ENCODE results near the gene TMEM131.
A peak's percentile ranks its signal among the peaks of the same experiment; 100 is the strongest.

The TMEM131 gene

GRCh38 chr2:97970293-97971060 lies 25.3 kb downstream of the TMEM131 start:
- Histone ChIP-seq H3K4me3 (replicated peaks; ENCODE audit: low read depth, low read length) (no peak overlapping the region), H3K36me3 (ENCODE audit: control insufficient read depth, insufficient read depth, low read length) (no peaks in the 10 kb centered on the region; the same call in 1 of the 2 replicates), H3K27me3 (replicated peaks; ENCODE audit: control insufficient read depth, insufficient read depth, low read length) (no peaks in the 10 kb centered on the region)
- TF ChIP-seq, protein P1, sequence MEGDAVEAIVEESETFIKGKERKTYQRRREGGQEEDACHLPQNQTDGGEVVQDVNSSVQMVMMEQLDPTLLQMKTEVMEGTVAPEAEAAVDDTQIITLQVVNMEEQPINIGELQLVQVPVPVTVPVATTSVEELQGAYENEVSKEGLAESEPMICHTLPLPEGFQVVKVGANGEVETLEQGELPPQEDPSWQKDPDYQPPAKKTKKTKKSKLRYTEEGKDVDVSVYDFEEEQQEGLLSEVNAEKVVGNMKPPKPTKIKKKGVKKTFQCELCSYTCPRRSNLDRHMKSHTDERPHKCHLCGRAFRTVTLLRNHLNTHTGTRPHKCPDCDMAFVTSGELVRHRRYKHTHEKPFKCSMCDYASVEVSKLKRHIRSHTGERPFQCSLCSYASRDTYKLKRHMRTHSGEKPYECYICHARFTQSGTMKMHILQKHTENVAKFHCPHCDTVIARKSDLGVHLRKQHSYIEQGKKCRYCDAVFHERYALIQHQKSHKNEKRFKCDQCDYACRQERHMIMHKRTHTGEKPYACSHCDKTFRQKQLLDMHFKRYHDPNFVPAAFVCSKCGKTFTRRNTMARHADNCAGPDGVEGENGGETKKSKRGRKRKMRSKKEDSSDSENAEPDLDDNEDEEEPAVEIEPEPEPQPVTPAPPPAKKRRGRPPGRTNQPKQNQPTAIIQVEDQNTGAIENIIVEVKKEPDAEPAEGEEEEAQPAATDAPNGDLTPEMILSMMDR (IDR thresholded peaks at IDR 0.05; ENCODE audit: insufficient read depth, low read length, poor library complexity, severe bottlenecking) = no peak
- no peak for DNase-seq (ENCODE audit: extremely low read depth, insufficient read length)

- Histone ChIP-seq H3K4me3 (replicated peaks; ENCODE audit: low read depth, low read length) (no peak overlapping the region), H3K27me3 (replicated peaks; ENCODE audit: control insufficient read depth, insufficient read depth, low read length) (no peaks in the 10 kb centered on the region), H3K36me3 (ENCODE audit: control insufficient read depth, insufficient read depth, low read length) (no peaks in the 10 kb centered on the region; the same call in 1 of the 2 replicates)
- TF ChIP-seq, protein P1 (IDR thresholded peaks at IDR 0.05; ENCODE audit: insufficient read depth, low read length, poor library complexity, severe bottlenecking) = no peak
- DNase-seq (ENCODE audit: extremely low read depth, insufficient read length) = no peak
Observed at GRCh38 chr2:97969081-97970067, 26.4 kb downstream of the TMEM131 start.

DNA sequence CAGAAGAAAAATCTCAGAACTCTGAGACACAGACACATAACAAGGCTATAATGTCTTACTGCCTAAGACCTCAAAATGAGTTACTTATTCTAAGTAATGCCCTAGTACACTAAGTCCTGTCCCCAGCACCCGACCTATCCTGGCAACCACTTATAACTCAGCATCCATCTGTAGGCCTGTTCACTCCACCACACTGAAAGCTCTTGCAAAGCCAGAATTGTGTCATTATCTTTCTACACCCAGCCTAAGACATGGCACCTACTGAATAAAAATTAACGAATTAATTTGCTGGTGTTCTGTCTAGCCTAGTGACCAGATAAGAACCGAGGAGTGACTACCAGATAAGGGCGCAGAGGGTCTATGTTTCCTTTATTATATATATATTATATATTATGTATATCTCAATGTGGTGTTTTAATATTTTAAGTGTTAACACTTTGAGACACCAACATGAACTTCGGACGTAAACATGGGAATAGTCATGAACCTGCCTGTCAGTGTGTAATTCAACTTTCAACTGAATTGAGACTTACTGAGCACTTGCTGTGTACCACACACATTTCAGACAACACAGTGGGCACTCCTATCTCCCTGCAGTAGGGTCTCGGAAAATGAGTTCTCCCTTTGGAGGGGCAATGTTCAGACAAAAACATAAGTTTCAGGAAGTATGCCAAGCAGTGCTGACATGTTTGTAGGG lies 27.7 kb downstream of the TMEM131 start:
- no peaks in the 10 kb centered on the region; the same call in 1 of the 2 replicates for H3K36me3 ChIP-seq (ENCODE audit: control insufficient read depth, insufficient read depth, low read length)
- DNase-seq (ENCODE audit: extremely low read depth, insufficient read length) = no peak

GRCh38 chr2:97967216-97967592 lies 28.5 kb downstream of the TMEM131 start:
- H3K36me3 ChIP-seq (ENCODE audit: control insufficient read depth, insufficient read depth, low read length) = no peaks in the 10 kb centered on the region
- TF ChIP-seq, protein P1 (IDR thresholded peaks at IDR 0.05; ENCODE audit: insufficient read depth, low read length, poor library complexity, severe bottlenecking) = no peak
- H3K27me3 ChIP-seq (replicated peaks; ENCODE audit: control insufficient read depth, insufficient read depth, low read length) = no peaks in the 10 kb centered on the region
- no peak overlapping the region for H3K4me3 ChIP-seq (replicated peaks; ENCODE audit: low read depth, low read length)
- DNase-seq (ENCODE audit: extremely low read depth, insufficient read length) = no peak

More for the DNA sequence above, 27.7 kb downstream of the TMEM131 start:
- H3K4me3 ChIP-seq (replicated peaks; ENCODE audit: low read depth, low read length) = no peak overlapping the region
- H3K27me3 ChIP-seq (replicated peaks; ENCODE audit: control insufficient read depth, insufficient read depth, low read length) = no peaks in the 10 kb centered on the region
- TF ChIP-seq, protein P1 (IDR thresholded peaks at IDR 0.05; ENCODE audit: insufficient read depth, low read length, poor library complexity, severe bottlenecking) = no peak

DNA sequence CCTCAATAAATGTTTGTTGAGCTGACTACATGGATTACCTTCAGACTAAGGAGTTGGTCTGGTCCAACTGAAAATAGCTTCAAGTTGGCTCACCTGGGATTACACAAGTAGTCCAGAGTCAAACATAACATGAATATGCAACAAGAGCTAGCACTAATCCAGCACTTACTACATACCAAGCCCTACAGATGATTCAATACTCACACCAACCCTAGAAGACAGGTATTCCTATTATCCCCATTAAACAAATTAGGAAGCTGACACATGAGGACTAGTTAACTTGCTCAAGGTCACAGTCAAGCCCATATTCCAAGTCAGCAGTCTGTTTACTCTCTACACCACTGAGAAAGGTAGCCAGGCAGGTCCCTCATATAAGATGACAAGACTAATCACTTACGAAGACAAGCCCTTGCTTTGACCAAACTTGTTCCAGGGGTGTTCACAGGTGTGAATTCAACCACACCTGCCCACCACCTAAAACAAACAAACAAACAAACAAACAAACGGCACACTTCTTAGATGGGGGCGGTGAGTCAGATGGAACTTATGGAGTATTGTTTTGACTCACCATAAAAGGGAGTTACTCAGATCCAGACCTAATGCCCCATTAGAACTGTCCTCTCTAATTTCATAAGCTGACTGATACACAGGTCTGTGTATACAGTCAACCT lies 29.1 kb downstream of the TMEM131 start:
- TF ChIP-seq, protein P1 (IDR thresholded peaks at IDR 0.05; ENCODE audit: insufficient read depth, low read length, poor library complexity, severe bottlenecking) = no peak
- peak; percentile 36 for DNase-seq (ENCODE audit: extremely low read depth, insufficient read length)
- no peaks in the 10 kb centered on the region for H3K27me3 ChIP-seq (replicated peaks; ENCODE audit: control insufficient read depth, insufficient read depth, low read length)
- H3K36me3 ChIP-seq (ENCODE audit: control insufficient read depth, insufficient read depth, low read length) = no peaks in the 10 kb centered on the region
- no peak overlapping the region for H3K4me3 ChIP-seq (replicated peaks; ENCODE audit: low read depth, low read length)

All from GM06990 (cell line).